Subcutaneous abdominal adipose tissue (tissue), 5 donors: ENCODE data around the gene TNRC6C.
"Not testable (repeated sequence)": the region's sequence is repeated elsewhere in the genome, so short reads cannot be mapped to it uniquely, and the experiment has no call there.

Experiments used
- H3K27ac ChIP-seq: one replicate; pipeline ENCODE4 v1.7.0; 2013; ENCODE audit warnings: low read depth, mild to moderate bottlenecking, inconsistent platforms, low read length, moderate library complexity
- H3K27me3 ChIP-seq, 5 donors: one replicate each; pipeline ENCODE4 v1.7.0; 2013; ENCODE audit warnings: low read length in 5 of 5, inconsistent platforms in 1 of 5; ENCODE audit not compliant: control insufficient read depth in 5 of 5, insufficient read depth in 4 of 5
- H3K36me3 ChIP-seq, 5 donors: one replicate each; pipeline ENCODE4 v1.7.0; 2013; ENCODE audit warnings: low read length in 5 of 5; ENCODE audit not compliant: control insufficient read depth in 5 of 5, insufficient read depth in 5 of 5
- H3K4me1 ChIP-seq, 5 donors: one replicate each; pipeline ENCODE4 v1.7.0; 2013; ENCODE audit warnings: low read length in 5 of 5, mild to moderate bottlenecking in 3 of 5, moderate library complexity in 1 of 5; ENCODE audit not compliant: control insufficient read depth in 5 of 5, insufficient read depth in 5 of 5
- H3K4me3 ChIP-seq, 5 donors: one replicate each; pipeline ENCODE4 v1.7.0; 2013; ENCODE audit warnings: low read length in 5 of 5, low read depth in 1 of 5
- H3K9ac ChIP-seq, 5 donors: one replicate each; pipeline ENCODE4 v1.7.0; 2013; ENCODE audit warnings: low read length in 5 of 5, mild to moderate bottlenecking in 4 of 5, moderate library complexity in 3 of 5
- H3K9me3 ChIP-seq, 5 donors: one replicate each; pipeline ENCODE4 v1.7.0; 2013; ENCODE audit warnings: low read length in 5 of 5; ENCODE audit not compliant: control insufficient read depth in 5 of 5
- donor health status: healthy.
- donor health status: healthy.
- donor health status: healthy.
- donor health status: healthy.
- donor health status: healthy.

Gene TNRC6C

DNA sequence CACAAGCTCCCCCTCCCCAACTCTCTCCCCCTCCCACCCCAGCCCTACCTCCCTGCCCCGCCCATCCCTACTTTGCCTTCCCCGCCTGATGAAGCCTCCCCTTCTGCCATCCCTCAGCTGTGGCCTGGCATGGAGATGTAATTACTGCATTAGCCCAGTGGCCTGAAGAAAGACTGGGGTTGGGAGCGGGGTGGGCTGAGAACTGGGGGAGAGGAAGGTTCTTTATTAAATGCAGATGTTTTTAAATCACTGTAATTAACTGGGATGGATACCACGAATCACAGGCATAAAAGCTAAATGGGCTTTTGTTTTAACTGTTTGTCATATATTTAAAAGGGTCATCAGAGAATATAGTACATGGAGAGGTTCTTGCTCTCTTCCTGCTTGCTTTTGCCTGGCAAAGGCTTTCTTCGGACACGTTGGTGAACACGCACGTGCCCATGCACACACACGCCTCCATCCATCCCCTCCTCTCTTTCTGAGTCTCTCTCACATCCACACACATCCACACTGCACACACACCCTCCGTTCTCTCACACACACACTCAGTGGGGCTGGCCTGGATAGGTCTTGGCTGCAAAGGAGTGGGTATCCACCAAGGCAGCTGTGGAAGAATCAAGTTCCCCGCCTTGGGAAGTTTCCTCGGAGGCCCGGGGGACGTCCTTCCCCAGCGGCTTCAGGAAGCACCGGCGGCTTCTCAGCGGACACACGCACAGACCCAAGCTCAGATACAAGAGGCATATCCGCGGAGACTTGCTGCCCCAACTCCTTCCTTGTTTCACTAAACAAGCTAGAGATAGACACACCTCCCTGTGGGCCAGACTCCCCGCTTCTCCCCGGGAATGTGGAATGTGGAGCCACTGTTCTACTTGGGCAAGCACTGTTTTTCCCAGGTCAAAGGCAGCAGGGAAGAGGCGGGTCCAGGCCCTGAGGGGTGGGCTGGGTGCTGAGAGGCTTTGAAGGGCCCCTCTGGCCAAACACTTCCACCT is 27.4 kb upstream of the TNRC6C start:
- Histone ChIP-seq H3K9me3 (no peaks in the 10 kb centered on the region), H3K36me3 (no peaks in the 10 kb centered on the region), H3K9ac (no peak overlapping the region), H3K4me1 (peaks cover 0 to 6% (median 0%) of the 10 kb centered on the region in 5 donors), H3K27me3 (peaks cover 5 to 20% (median 12%) of the 10 kb centered on the region in 5 donors), H3K27ac (no peak overlapping the region), H3K4me3 (no peak overlapping the region)

DNA sequence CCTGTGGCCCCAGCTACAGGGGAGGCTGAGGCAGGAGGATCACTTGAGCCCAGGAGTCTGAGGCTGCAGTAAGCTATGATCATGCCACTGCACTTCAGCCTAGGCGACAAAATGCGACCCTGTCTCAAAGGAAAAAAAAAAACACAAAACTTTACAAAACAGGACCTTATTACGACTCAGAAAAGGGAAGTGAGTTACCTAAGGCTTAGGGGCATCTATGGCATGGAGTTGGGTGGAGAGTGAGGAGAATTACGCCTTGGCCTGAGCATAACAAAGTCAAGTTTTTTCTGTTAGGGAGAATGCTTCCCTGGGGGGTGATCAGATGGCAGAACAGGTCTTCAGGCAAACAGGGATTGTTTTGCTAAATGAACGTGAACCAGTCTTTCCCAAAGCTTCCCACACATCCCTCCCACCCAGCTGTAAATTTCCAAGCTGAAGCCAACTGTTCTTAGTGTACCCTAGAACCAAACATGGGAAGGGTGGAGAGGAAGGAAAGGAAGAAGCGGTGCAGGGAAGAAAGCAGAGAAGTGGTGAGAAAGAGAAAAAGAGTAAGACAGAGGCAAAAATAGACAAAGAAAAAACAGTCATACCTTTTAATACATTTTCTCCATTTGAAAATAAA is 24.6 kb upstream of the TNRC6C start:
- Histone ChIP-seq H3K9ac (no peak overlapping the region), H3K4me3 (no peak overlapping the region), H3K36me3 (no peaks in the 10 kb centered on the region), H3K9me3 (no peaks in the 10 kb centered on the region), H3K4me1 (peaks cover 0 to 6% (median 0%) of the 10 kb centered on the region in 5 donors), H3K27me3 (peaks cover 5 to 15% (median 9%) of the 10 kb centered on the region in 5 donors), H3K27ac (no peak overlapping the region)

DNA sequence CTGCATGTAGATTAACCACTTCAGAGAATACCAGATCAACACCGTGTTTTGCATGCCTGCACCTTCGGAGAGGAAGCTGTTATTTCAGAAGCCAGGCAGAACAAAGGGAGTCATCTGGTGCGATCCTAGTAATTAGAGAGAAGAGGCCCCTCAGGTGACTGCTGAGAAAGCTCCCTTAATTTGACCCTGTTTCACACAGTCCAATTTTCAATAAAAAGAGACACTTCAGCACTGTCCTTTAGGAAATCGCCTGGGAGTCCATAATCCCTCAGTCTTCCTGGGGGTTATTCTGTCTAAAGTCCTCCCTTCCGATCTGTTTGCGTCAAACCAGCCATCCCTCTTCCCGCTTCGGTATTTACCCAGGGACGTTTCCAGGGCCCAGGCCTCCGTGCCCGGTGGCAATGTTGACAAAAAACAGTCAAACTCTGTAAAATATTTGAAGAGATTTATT is 23.4 kb upstream of the TNRC6C start:
- no peaks in the 10 kb centered on the region for H3K36me3 ChIP-seq
- H3K27ac ChIP-seq = no peak overlapping the region
- no peak overlapping the region for H3K9ac ChIP-seq
- H3K27me3 ChIP-seq = peaks cover 0 to 11% (median 5%) of the 10 kb centered on the region in 5 donors
- peaks cover 0 to 6% (median 0%) of the 10 kb centered on the region in 5 donors for H3K4me1 ChIP-seq
- no peaks in the 10 kb centered on the region for H3K9me3 ChIP-seq
- H3K4me3 ChIP-seq = no peak overlapping the region

DNA sequence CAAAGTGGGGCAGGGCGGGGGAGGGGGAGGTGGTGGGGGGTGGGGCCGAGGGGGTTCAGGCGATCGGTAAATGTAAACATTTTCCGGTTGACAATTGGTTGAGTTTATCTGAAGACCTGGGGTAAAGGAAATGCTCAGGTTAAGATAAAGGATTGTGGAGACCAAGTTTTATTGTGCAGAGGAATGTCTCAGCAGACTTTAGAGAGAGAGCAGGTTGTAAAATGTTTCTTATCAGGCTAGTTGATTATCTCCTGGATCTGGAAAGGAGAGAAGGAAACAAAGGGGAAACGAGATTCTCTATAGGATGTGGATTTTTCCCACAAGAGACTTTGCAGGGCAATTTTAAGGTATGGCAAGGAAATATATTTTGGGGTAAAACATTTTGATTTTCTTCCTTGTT is 22.8 kb upstream of the TNRC6C start:
- H3K4me1 ChIP-seq, H3K9ac ChIP-seq, H3K27ac ChIP-seq, H3K9me3 ChIP-seq, H3K36me3 ChIP-seq, H3K4me3 ChIP-seq: not testable (repeated sequence)
- peaks cover 0 to 11% (median 5%) of the 10 kb centered on the region in 5 donors for H3K27me3 ChIP-seq

DNA sequence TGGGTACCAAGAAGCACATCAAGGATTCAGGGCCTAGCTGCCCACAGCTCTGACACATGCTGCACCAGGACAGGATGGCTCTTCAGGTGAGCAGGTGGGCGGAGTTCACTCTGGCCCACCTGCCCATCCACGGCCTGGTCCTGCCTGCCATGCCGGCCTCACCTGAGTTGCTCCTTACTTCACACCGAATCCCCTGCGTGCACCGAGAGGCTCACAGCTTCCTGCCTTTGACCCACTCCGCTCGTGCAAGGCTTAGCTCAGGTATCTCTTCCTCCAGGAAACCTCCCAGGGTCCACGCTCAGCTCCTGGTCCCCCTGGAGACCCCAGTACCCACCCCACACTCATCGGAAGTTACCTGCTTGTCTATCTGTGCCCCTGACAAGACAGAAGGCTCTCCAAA is 21.6 kb upstream of the TNRC6C start:
- no peak overlapping the region for H3K27ac ChIP-seq
- H3K9ac ChIP-seq = no peak overlapping the region
- no peak overlapping the region for H3K4me3 ChIP-seq
- H3K36me3 ChIP-seq = no peaks in the 10 kb centered on the region
- H3K27me3 ChIP-seq = peaks cover 0 to 5% (median 3%) of the 10 kb centered on the region in 5 donors
- H3K4me1 ChIP-seq = no peaks in the 10 kb centered on the region
- no peaks in the 10 kb centered on the region for H3K9me3 ChIP-seq

DNA sequence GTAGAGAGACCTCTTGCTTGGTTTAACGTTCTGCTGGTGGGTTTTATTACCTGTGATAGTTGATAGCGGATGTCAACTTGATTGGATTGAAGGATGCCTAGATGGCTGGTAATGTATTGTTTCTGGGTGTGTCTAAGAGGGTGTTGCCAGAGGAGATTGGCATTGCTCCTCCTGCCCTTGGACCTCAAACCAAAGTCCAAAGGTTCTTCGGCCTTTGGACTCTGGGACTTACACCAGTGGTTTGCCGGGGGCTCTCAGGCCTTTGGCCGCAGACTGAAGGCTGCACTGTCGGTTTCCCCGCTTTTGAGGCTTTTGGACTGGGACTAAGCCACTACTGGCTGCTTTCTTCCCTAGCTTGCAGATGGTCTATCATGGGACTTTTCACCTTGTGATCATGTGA is 17.5 kb upstream of the TNRC6C start:
- Histone ChIP-seq H3K27ac (no peak overlapping the region), H3K4me1 (peaks cover 0 to 14% (median 11%) of the 10 kb centered on the region in 5 donors), H3K36me3 (no peaks in the 10 kb centered on the region), H3K27me3 (peaks cover 0 to 6% (median 3%) of the 10 kb centered on the region in 5 donors), H3K4me3 (no peak overlapping the region), H3K9me3 (no peaks in the 10 kb centered on the region), H3K9ac (no peak overlapping the region)

DNA sequence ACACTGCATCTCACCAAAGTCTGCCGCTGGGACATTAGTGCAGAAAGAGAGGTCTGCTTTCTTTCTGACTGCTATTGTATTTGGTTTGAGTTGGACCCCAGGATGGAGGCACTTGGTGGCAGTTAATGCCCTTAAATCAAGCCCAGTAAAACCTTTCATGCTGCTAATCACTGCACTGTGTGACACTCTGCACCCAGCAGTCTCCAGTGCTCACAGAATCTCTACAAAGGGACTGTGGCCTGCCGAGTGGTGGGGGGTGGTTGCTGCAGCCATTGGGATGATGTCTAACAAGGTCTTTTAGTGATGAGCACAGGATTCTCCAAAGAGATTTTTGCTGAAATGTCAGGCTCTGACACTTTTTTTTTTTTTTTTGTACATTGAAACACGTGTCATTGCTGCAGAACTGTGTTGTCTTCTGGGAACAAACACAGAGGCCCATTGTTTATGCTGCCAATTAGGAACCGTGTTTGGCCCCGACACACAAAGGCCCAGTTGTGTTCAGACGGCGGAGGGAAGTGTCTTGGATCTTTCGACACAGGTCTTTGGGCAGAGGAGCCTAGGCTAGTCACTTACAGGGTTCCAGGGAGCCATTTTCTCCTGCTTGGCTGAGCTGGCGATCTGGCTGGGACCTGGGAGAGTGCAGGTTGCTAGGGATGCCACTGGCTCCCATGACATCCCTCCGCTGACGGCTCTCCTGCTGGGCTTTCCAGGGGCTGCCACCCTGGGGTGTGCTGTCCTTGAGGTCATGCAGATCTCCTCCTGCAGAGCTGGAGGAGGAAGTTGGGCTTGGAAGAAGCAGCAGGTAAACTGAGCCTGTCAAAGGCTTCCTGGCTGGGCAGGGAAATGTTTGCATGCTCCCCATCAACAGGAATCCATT is 16.2 kb upstream of the TNRC6C start:
- H3K4me3 ChIP-seq = no peak overlapping the region
- no peak overlapping the region for H3K27ac ChIP-seq
- H3K36me3 ChIP-seq = no peaks in the 10 kb centered on the region
- no peak overlapping the region for H3K9ac ChIP-seq
- H3K9me3 ChIP-seq = no peaks in the 10 kb centered on the region
- H3K27me3 ChIP-seq = peaks cover 0 to 4% (median 0%) of the 10 kb centered on the region in 5 donors
- peaks cover 0 to 14% (median 11%) of the 10 kb centered on the region in 5 donors for H3K4me1 ChIP-seq

DNA sequence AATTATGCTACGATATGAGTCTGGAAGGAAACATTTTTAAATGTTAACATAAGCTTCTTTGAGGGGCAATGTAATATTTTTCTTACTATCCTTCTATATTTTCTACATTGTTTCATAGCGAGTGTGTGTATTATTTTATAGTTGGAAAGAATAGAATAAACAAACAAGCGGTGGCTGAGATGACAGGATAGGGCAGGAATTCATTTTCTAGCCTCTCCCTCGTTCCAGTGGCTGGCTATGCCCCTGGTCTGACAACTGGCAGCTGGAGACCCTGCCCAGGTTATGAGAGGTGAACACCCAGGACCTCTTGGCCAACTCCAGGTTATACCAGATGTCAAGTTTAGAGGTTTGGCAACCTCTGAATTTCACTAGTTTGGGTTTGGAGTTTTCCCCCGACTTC is 14.5 kb upstream of the TNRC6C start:
- Histone ChIP-seq H3K27ac (no peak overlapping the region), H3K4me3 (no peak overlapping the region), H3K9me3 (no peaks in the 10 kb centered on the region), H3K4me1 (peaks cover 0 to 14% (median 11%) of the 10 kb centered on the region in 5 donors), H3K9ac (no peak overlapping the region), H3K27me3 (peaks cover 0 to 4% (median 0%) of the 10 kb centered on the region in 5 donors), H3K36me3 (no peaks in the 10 kb centered on the region)

DNA sequence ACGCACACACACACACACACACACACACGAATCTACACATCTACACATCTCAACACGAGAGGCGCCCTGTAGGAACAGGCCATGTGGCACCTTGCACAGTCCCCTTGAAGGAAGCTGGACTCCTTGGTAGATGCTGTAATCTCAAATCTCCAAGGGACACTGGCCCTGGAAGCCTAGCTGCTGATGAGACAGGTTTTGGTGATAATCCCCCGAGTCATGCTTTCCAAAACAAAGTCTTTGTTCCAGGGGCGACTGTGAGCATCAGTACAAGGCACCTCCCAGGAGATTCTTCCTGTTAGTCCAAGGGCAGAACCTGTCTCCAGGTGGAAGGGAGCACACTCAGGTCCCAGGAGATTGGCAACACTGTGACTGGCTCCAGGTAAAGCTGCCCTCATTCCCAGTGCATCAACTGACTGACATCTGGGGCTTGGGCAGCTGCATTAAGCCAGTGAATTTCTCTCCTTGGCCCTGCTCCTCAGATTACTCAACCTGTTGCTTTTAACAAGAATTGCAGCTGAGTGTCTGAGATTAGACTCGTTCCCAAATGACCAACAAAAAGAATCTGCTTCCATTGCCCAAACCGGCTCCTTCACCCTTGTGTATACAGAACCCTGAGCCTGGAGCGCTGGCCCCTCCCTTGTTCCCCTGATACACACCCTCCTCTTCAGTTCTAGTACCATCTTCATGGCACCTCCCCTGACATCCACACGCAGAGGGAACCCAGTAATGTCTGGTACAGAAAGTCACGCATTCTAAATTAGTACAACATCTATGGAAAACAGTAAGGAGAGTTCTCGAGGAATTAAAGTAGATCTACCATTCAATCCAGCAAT is 13.9 kb upstream of the TNRC6C start:
- H3K27ac ChIP-seq = no peak overlapping the region
- H3K9me3 ChIP-seq = no peaks in the 10 kb centered on the region
- H3K4me3 ChIP-seq = no peak overlapping the region
- H3K4me1 ChIP-seq = peaks cover 0 to 14% (median 11%) of the 10 kb centered on the region in 5 donors
- H3K27me3 ChIP-seq = peaks cover 0 to 4% (median 0%) of the 10 kb centered on the region in 5 donors
- no peak overlapping the region for H3K9ac ChIP-seq
- H3K36me3 ChIP-seq = no peaks in the 10 kb centered on the region
